HepG2 (cell line): ENCODE results near the gene ROBO3. TPM values are rescaled to one million over a fixed set of nuclear protein-coding genes. Genes with fewer than 3 reads are reported as not detected.
A peak's percentile ranks its signal among the peaks of the same experiment; 100 is the strongest.

Experiments used
- ATAC-seq: fragments of 200-7000 bp; cut with Tn5 transposase; 3 replicates; pipeline ENCODE4 v1.9.1; 2020; ENCODE audit warnings: mild to moderate bottlenecking, moderate library complexity
- BruUV-seq: library from RNA; stranded (reverse); fragments of 400-500 nt; replicated peaks from 2 replicates; lab custom pipeline; 2021; lab: Mats Ljungman, UMichigan
- CTCF ChIA-PET: fragments of 300-600 bp; formaldehyde crosslinking; extraction: SDS; loops from one replicate; lab custom pipeline; 2021; ENCODE audit warnings: low total read pairs, inconsistent platforms, low intra/inter-chr PET ratio; lab: Yijun Ruan, JAX
- POLR2A ChIA-PET: fragments of 350-600 bp; sonication (Branson Sonifier 250); formaldehyde crosslinking; loops from one replicate; lab custom pipeline; 2020; ENCODE audit warnings: antibody characterized with exemption, inconsistent platforms; lab: Yijun Ruan, JAX
- DNase-seq: peaks from one replicate; pipeline ENCODE4 v3.0.0-alpha.2; 2015; ENCODE audit warnings: low spot score
- FAIRE-seq: peaks from 3 replicates; lab custom pipeline; 2011; peaks lifted over from hg19 to GRCh38; lab: Jason Lieb, UNC
- H2AFZ ChIP-seq: one replicate; pipeline ENCODE4 v1.6.1; 2011; ENCODE audit warnings: low read length, inconsistent platforms
- H3K27ac ChIP-seq: fragments of 300-600 bp; 3 replicates; pipeline ENCODE4 v1.8.0; 2011; ENCODE audit warnings: mixed run types, mild to moderate bottlenecking, mixed read lengths, low read length, inconsistent platforms; ENCODE audit not compliant: insufficient read depth; ENCODE audit errors: extremely low read length
- H3K27me3 ChIP-seq, 2 experiments: fragments of 200-600 bp in 1 of 2; 2 replicates in 1 of 2; 3 replicates in 1 of 2; pipeline versions ENCODE4 v1.6.0 to v1.8.0; 2011; ENCODE audit warnings: low read length in 2 of 2, mild to moderate bottlenecking in 2 of 2, moderate library complexity in 2 of 2, inconsistent platforms in 1 of 2; ENCODE audit not compliant: insufficient read depth in 2 of 2, control insufficient read depth in 1 of 2
- H3K36me3 ChIP-seq, 2 experiments: fragments of 200-600 bp in 1 of 2; replicated peaks in 1 of 2; 2 replicates in 1 of 2; 3 replicates in 1 of 2; pipeline versions ENCODE4 v1.5.1 to v1.8.0; 2011; ENCODE audit warnings: low read length in 2 of 2, inconsistent platforms in 1 of 2; ENCODE audit not compliant: insufficient read depth in 2 of 2, control insufficient read depth in 1 of 2
- H3K4me1 ChIP-seq: 2 replicates; pipeline ENCODE4 v1.5.1; 2012; ENCODE audit warnings: low read length, inconsistent platforms; ENCODE audit not compliant: insufficient read depth
- H3K4me2 ChIP-seq: 2 replicates; pipeline ENCODE4 v1.6.0; 2011; ENCODE audit warnings: low read depth, low read length, inconsistent platforms
- H3K4me3 ChIP-seq, 3 experiments: fragments of 200-600 bp in 1 of 3; sonication (generic), shearing (Covaris generic) in 1 of 3; replicated peaks in 1 of 3; 2 replicates each; pipeline ENCODE4 v1.5.1; 2011 to 2016; ENCODE audit warnings: low read length in 3 of 3, inconsistent platforms in 2 of 3, low read depth in 2 of 3, mild to moderate bottlenecking in 2 of 3, control low read depth in 1 of 3, mixed read lengths in 1 of 3; ENCODE audit not compliant: insufficient read depth in 1 of 3
- H3K79me2 ChIP-seq: one replicate; pipeline ENCODE4 v1.6.1; 2011; ENCODE audit warnings: low read length, inconsistent platforms; ENCODE audit not compliant: insufficient read depth
- H3K9ac ChIP-seq: 2 replicates; pipeline ENCODE4 v1.6.0; 2011; ENCODE audit warnings: mild to moderate bottlenecking, low read depth, low read length, inconsistent platforms; ENCODE audit not compliant: insufficient read depth
- H3K9me3 ChIP-seq: 2 replicates; pipeline ENCODE4 v1.5.1; 2012; ENCODE audit warnings: mild to moderate bottlenecking, low read length
- H4K20me1 ChIP-seq: 2 replicates; pipeline ENCODE4 v1.6.0; 2011; ENCODE audit warnings: inconsistent platforms, mild to moderate bottlenecking, low read length, moderate library complexity; ENCODE audit not compliant: insufficient read depth
- NR2F6 ChIP-seq, 2 experiments: IDR thresholded peaks; 2 replicates each; pipeline ENCODE4 v1.6.1; 2016; ENCODE audit warnings: antibody characterized with exemption in 1 of 2, mild to moderate bottlenecking in 1 of 2
- ZFY ChIP-seq: sonication (generic); formaldehyde crosslinking; IDR thresholded peaks from 2 replicates; pipeline ENCODE4 v1.4.0; 2020; ENCODE audit warnings: missing genetic modification reagents
- WGBS: methylation state at CpG from one replicate; pipeline ENCODE4 v1.1.6; 2017; ENCODE audit warnings: low lambda C conversion rate; 5-methylcytosine and 5-hydroxymethylcytosine counted together
- in situ Hi-C: cut with HindIII; loops from 2 replicates; pipeline ENCODE4 v1.10.0; 2017; ENCODE audit warnings: low pct_unique_long_range_greater_than_20kb; ENCODE audit not compliant: extremely low pct_ligation_motif_present
- intact Hi-C: fragments of 100-400 bp; cut with micrococcal nuclease; formaldehyde crosslinking; loops from one replicate; pipeline ENCODE4 v1.10.0; 2022; ENCODE audit not compliant: unreplicated experiment
- polyA plus RNA-seq, 8 experiments: library from polyadenylated mRNA; depleted of rRNA in 3 of 8; stranded (reverse) in 7 of 8; unstranded in 1 of 8; fragments of >200 nt; fragmentation: Illumina TruSeq in 4 of 8; extraction: Trizol in 4 of 8; gene quantifications; 2 replicates each; pipeline versions ENCODE4 v1.2.1 to v1.2.3, GENCODE V29; 2011 to 2016; ENCODE audit warnings: low read depth in 4 of 8, missing spikeins in 1 of 8, mixed read lengths in 1 of 8; ENCODE audit not compliant: insufficient read depth in 1 of 8
- total RNA-seq, 5 experiments: library from RNA; depleted of rRNA; stranded (reverse); fragments of >200 nt; fragmentation: Illumina TruSeq; extraction: Trizol; gene quantifications; 2 replicates each; pipeline ENCODE4 v1.2.3, GENCODE V29; 2016; ENCODE audit warnings: low read depth in 1 of 5
- TF ChIP-seq, protein P1 (sequence below): IDR thresholded peaks from 2 replicates; pipeline ENCODE4 v1.6.1; 2012; ENCODE audit warnings: low read length, improper control_type of control experiment
- TF ChIP-seq, protein P2 (sequence below): sonication (generic); formaldehyde crosslinking; IDR thresholded peaks from 2 replicates; pipeline ENCODE4 v1.4.0; 2020; ENCODE audit warnings: missing genetic modification reagents, low read depth, mild to moderate bottlenecking, borderline replicate concordance
- TF ChIP-seq, protein P3 (sequence below): sonication (generic); formaldehyde crosslinking; IDR thresholded peaks from 2 replicates; pipeline ENCODE4 v1.5.1; 2020; ENCODE audit warnings: mild to moderate bottlenecking, missing genetic modification reagents, moderate library complexity

Gene ROBO3
- total and polyA plus RNA-seq, 2 of the 13 experiments (the other 11 are each of a cell fraction or from before 2014, with no cell fraction given): 0.07 to 2.4 TPM

DNA sequence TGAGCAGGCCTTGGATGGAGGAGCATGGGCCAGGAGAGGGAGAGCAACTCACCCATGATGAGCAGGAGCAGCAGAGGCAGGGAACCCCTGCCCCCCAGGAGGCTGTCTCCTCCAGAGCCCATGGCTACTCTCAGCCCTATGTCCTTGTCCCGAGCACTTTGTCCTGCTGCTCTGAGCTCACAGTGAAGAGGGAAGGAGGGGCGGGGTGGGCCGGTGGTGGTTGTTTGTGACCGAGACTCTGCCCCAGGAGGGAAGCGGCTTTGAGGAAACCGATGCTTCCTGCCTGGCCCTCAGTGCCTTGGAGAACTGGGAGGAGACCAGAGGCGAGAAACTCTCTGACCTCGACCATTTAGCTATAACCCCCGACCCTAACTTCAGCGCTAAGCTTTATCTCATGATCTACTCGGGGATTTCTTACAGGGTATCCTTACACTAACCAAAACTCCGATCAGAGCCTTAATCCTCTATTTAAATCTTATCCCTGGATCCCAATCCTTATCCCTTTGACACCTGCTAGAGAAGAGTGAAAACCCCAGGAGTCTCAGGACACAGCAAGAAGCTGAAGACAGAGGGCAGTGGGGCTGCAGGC, 32.5 kb downstream of the ROBO3 start, which contains the start of gene ROBO4:
Gene ROBO4, minus strand, starts transcription at position 192 of the 589 bp plus-strand sequence. Its CDS starts 70 bp downstream, at position 122.
- Histone ChIP-seq H3K9ac (peak within 1 kb of the TSS; percentile 0; the same call in 1 of the 2 replicates), H3K36me3 (no peaks in the 10 kb centered on the region), H3K4me3 (peak within 1 kb of the TSS; percentile 20 to 38 (median 27); a peak in 4 of 6 replicates), H3K79me2 (no peaks in the 10 kb centered on the region), H3K9me3 (no peaks in the 10 kb centered on the region), H3K4me2 (peak within 1 kb of the TSS; percentile 67), H3K4me1 (peaks cover 66% of the 10 kb centered on the region), H3K27ac (no peak within 1 kb of the TSS), H2AFZ (no peak within 1 kb of the TSS), H3K27me3 (peaks cover 0 to 48% of the 10 kb centered on the region in 2 experiments; a peak in 4 of 5 replicates), H4K20me1 (no peaks in the 10 kb centered on the region)
- ChIA-PET CTCF (no interaction called here), POLR2A (interaction anchor here (0.9 to 1.2 kb wide), 3 partner anchors 38 to 98 kb away, joined by 3 to 9 read pairs (median 3); partner anchors contain the start of genes HEPACAM and MSANTD2)
- in situ Hi-C loops (no loop called here), intact Hi-C loops (no loop called here)
- TF ChIP-seq ZFY (CRISPR knock-in tag) (0 out of 2 replicates have a peak, but pooled peaks have one; percentile 14), NR2F6 (IDR thresholded peaks at IDR 0.05) (no peak), NR2F6 (CRISPR knock-in tag; IDR thresholded peaks at IDR 0.05) (peak; percentile 4; the same call in 1 of the 2 replicates)
- TF ChIP-seq, protein P1, sequence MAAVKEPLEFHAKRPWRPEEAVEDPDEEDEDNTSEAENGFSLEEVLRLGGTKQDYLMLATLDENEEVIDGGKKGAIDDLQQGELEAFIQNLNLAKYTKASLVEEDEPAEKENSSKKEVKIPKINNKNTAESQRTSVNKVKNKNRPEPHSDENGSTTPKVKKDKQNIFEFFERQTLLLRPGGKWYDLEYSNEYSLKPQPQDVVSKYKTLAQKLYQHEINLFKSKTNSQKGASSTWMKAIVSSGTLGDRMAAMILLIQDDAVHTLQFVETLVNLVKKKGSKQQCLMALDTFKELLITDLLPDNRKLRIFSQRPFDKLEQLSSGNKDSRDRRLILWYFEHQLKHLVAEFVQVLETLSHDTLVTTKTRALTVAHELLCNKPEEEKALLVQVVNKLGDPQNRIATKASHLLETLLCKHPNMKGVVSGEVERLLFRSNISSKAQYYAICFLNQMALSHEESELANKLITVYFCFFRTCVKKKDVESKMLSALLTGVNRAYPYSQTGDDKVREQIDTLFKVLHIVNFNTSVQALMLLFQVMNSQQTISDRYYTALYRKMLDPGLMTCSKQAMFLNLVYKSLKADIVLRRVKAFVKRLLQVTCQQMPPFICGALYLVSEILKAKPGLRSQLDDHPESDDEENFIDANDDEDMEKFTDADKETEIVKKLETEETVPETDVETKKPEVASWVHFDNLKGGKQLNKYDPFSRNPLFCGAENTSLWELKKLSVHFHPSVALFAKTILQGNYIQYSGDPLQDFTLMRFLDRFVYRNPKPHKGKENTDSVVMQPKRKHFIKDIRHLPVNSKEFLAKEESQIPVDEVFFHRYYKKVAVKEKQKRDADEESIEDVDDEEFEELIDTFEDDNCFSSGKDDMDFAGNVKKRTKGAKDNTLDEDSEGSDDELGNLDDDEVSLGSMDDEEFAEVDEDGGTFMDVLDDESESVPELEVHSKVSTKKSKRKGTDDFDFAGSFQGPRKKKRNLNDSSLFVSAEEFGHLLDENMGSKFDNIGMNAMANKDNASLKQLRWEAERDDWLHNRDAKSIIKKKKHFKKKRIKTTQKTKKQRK: no peak
- TF ChIP-seq, protein P2, sequence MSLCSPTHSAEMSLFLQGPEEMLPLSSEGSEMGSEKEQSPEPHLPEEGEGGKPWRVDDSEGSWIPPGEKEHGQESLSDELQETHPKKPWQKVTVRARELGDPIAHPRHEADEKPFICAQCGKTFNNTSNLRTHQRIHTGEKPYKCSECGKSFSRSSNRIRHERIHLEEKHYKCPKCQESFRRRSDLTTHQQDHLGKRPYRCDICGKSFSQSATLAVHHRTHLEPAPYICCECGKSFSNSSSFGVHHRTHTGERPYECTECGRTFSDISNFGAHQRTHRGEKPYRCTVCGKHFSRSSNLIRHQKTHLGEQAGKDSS: peak; percentile 58; the same call in 1 of the 2 replicates
- TF ChIP-seq, protein P3, sequence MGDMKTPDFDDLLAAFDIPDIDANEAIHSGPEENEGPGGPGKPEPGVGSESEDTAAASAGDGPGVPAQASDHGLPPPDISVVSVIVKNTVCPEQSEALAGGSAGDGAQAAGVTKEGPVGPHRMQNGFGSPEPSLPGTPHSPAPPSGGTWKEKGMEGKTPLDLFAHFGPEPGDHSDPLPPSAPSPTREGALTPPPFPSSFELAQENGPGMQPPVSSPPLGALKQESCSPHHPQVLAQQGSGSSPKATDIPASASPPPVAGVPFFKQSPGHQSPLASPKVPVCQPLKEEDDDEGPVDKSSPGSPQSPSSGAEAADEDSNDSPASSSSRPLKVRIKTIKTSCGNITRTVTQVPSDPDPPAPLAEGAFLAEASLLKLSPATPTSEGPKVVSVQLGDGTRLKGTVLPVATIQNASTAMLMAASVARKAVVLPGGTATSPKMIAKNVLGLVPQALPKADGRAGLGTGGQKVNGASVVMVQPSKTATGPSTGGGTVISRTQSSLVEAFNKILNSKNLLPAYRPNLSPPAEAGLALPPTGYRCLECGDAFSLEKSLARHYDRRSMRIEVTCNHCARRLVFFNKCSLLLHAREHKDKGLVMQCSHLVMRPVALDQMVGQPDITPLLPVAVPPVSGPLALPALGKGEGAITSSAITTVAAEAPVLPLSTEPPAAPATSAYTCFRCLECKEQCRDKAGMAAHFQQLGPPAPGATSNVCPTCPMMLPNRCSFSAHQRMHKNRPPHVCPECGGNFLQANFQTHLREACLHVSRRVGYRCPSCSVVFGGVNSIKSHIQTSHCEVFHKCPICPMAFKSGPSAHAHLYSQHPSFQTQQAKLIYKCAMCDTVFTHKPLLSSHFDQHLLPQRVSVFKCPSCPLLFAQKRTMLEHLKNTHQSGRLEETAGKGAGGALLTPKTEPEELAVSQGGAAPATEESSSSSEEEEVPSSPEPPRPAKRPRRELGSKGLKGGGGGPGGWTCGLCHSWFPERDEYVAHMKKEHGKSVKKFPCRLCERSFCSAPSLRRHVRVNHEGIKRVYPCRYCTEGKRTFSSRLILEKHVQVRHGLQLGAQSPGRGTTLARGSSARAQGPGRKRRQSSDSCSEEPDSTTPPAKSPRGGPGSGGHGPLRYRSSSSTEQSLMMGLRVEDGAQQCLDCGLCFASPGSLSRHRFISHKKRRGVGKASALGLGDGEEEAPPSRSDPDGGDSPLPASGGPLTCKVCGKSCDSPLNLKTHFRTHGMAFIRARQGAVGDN (CRISPR knock-in tag): peak; percentile 51
- ATAC-seq (peak; percentile 30), FAIRE-seq (no peak), DNase-seq (no peak)
- no TSS peak for BruUV-seq
- 21% methylated on average over 12 of the region's 12 CpGs for WGBS
